Measurements from ENCODE around the gene FUCA2. TPM values are rescaled to one million over a fixed set of nuclear protein-coding genes. Genes with fewer than 3 reads are reported as not detected.
"Not testable (repeated sequence)": the region's sequence is repeated elsewhere in the genome, so short reads cannot be mapped to it uniquely, and the experiment has no call there.

The FUCA2 gene
- total and polyA plus RNA-seq, 2 of the 8 experiments (the other 6 are each of a cell fraction or from before 2014, with no cell fraction given): 24.2 to 47.2 TPM

DNA sequence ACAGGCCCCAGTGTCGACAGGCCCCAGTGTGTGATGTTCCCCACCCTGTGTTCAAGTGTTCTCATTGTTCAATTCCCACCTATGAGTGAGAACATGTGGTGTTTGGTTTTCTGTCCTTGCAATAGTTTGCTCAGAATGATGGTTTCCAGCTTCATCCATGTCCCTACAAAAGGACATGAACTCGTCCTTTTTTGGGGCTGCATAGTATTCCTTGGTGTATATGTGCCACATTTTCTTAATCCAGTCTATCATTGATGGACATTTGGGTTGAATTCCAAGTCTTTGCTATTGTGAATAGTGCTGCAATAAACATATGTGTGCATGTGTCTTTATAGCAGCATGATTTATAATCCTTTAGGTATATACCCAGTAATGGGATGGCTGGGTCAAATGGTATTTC is 42.7 kb downstream of the FUCA2 start:
- H3K79me1 ChIP-seq (ENCODE audit: low read depth, low read length): not testable (repeated sequence)

More for the DNA sequence above, 42.7 kb downstream of the FUCA2 start:
- H3K23me2 ChIP-seq (ENCODE audit: low read depth, low read length); H2AK5ac ChIP-seq (ENCODE audit: low read depth, low read length); DNase-seq (ENCODE audit: low read depth in 1 of 2, low spot score in 2 of 2); H3K4me3 ChIP-seq (ENCODE audit: extremely low read depth in 1 of 4, insufficient read depth in 2 of 4, low read depth in 3 of 4, low read length in 4 of 4); H3K56ac ChIP-seq (replicated peaks; ENCODE audit: insufficient read length, low read depth, low read length); H3K36me3 ChIP-seq (ENCODE audit: control insufficient read depth in 2 of 4, insufficient read depth in 4 of 4, low read length in 3 of 4); H4K8ac ChIP-seq (ENCODE audit: extremely low read depth, insufficient read depth, low read length); H4K91ac ChIP-seq (replicated peaks; ENCODE audit: insufficient read length, low read length); H3K9ac ChIP-seq (replicated peaks in 1 of 4; ENCODE audit: extremely low read depth in 1 of 4, low read depth in 3 of 4, low read length in 3 of 4); H3K4me1 ChIP-seq (replicated peaks in 1 of 4; ENCODE audit: control insufficient read depth in 3 of 4, insufficient read depth in 4 of 4, low read length in 3 of 4); H2BK5ac ChIP-seq (ENCODE audit: low read depth, low read length); H3K4ac ChIP-seq (replicated peaks; ENCODE audit: insufficient read length, low read depth, low read length); H3K23ac ChIP-seq (ENCODE audit: insufficient read length); H4K20me1 ChIP-seq (replicated peaks in 1 of 2; ENCODE audit: control insufficient read depth in 1 of 2, insufficient read depth in 2 of 2, low read length in 2 of 2); H4K5ac ChIP-seq (ENCODE audit: insufficient read length, low read depth, low read length); H3K18ac ChIP-seq (ENCODE audit: extremely low read depth, low read length); H3K9me3 ChIP-seq (ENCODE audit: insufficient read depth in 2 of 2, low read depth in 1 of 2, low read length in 1 of 2); POLR2A ChIA-PET (ENCODE audit: partially characterized antibody); H2BK20ac ChIP-seq (ENCODE audit: low read length); H2BK120ac ChIP-seq (replicated peaks; ENCODE audit: low read depth, low read length); H3K27me3 ChIP-seq (replicated peaks in 1 of 4; ENCODE audit: control insufficient read depth in 3 of 4, extremely low read depth in 1 of 4, insufficient read depth in 3 of 4, low read length in 3 of 4); H2BK15ac ChIP-seq (ENCODE audit: low read length); H2AFZ ChIP-seq (ENCODE audit: low read length); FAIRE-seq; H3K79me2 ChIP-seq (ENCODE audit: control insufficient read depth in 1 of 2, insufficient read depth in 2 of 2, low read length in 2 of 2); H3K27ac ChIP-seq (ENCODE audit: low read depth, low read length); H3K14ac ChIP-seq (ENCODE audit: insufficient read length); H3K4me2 ChIP-seq (ENCODE audit: insufficient read depth in 1 of 2, low read depth in 2 of 2, low read length in 2 of 2); H2BK12ac ChIP-seq (ENCODE audit: low read depth, low read length): not testable (repeated sequence)
- WGBS, 2 experiments (ENCODE audit: extremely low coverage in 1 of 2, insufficient coverage in 1 of 2, insufficient read length in 1 of 2, insufficient replicate concordance in 2 of 2, low coverage in 1 of 2, low lambda C conversion rate in 2 of 2, missing lambda C conversion rate in 1 of 2): 94% methylated on average over 2 of the region's 2 CpGs; no CpG with 5 or more reads in 1 of the 2 experiments
- CTCF ChIA-PET (ENCODE audit: partially characterized antibody): interaction anchor here (0.7 kb wide), 1 partner anchor 995 kb away, joined by 3 read pairs; no protein-coding TSS in a partner anchor

All from H1 (cell line).